A673 (cell line): ENCODE measurements around the gene NPHP1.

Source experiments
- EZH2 ChIP-seq: fragments of 200-600 bp; sonication (generic); IDR thresholded peaks from 2 replicates; pipeline ENCODE4 v1.6.1; 2017; ENCODE audit warnings: borderline replicate concordance, low read depth, mild to moderate bottlenecking, mixed read lengths, antibody characterized with exemption, low read length; ENCODE audit not compliant: poor library complexity, severe bottlenecking
- TF ChIP-seq, protein P1 (sequence below): fragments of 300-800, 200-600 bp; sonication (generic); conservative IDR thresholded peaks from 2 replicates; pipeline ENCODE4 v1.5.1; 2017; ENCODE audit warnings: low read depth, mild to moderate bottlenecking, antibody characterized with exemption, low read length, moderate library complexity, mixed read lengths

DNA sequence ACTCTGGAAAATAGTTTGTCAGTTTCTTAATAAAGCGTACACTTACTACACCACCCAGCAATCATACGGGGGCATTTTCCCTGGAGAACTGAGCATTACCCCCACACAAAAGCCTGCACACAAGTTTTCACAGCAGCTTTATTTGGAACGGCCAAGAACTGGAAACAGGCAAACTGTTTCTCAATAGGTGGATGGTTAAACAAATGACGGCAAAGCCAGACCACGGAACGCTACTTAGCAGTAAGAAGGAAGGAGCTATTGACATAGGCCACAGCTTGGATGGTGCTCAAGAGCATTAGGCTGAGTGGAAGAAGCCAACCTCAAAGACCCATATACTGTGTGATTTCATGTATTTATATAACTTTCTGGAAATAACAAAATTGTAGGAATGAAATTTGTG lies 98.2 kb downstream of the NPHP1 start:
- TF ChIP-seq, protein P1, sequence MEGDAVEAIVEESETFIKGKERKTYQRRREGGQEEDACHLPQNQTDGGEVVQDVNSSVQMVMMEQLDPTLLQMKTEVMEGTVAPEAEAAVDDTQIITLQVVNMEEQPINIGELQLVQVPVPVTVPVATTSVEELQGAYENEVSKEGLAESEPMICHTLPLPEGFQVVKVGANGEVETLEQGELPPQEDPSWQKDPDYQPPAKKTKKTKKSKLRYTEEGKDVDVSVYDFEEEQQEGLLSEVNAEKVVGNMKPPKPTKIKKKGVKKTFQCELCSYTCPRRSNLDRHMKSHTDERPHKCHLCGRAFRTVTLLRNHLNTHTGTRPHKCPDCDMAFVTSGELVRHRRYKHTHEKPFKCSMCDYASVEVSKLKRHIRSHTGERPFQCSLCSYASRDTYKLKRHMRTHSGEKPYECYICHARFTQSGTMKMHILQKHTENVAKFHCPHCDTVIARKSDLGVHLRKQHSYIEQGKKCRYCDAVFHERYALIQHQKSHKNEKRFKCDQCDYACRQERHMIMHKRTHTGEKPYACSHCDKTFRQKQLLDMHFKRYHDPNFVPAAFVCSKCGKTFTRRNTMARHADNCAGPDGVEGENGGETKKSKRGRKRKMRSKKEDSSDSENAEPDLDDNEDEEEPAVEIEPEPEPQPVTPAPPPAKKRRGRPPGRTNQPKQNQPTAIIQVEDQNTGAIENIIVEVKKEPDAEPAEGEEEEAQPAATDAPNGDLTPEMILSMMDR, result no peak
- no peak for TF ChIP-seq EZH2
